ENCODE data around the gene PLSCR1.
A peak's percentile ranks its signal among the peaks of the same experiment; 100 is the strongest.
"Not testable (repeated sequence)": the region's sequence is repeated elsewhere in the genome, so short reads cannot be mapped to it uniquely, and the experiment has no call there.

Gene PLSCR1

DNA sequence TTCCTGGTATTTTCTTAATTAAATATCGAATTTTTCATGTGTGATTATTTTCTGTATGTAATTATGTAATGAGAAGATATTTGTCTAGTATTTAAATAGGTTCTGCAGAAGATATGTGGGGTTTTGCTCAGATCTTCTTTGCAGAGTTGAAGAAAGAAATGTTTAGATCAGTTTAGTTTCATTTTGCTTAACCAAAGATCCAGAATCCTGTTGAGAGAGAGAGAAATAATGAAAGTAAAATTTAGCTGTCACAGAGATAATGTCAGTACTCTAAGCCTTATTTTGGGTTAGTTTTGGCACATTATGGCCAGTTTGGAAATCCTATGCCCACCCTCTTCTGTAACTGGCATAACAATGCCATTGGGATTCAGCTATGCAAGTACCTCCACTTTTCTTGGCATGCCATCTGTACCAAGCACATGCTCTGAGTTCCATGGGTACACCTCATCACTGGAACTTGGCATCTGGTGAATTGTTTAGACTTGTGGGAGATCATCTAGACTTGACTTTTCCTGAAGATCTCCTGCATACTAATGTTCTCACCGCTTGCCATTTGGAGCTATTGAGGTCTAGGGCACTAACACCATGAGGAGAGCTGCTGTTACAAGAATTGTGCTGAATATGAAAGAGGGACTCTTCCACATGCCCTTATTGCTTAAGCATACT, 30.9 kb downstream of the PLSCR1 start:
- FAIRE-seq (peak; percentile 50), DNase-seq (ENCODE audit: insufficient read length, low spot score) (no peak)
- TF ChIP-seq POLR2A (IDR thresholded peaks at IDR 0.05; ENCODE audit: low read depth, low read length), result no peak

DNA sequence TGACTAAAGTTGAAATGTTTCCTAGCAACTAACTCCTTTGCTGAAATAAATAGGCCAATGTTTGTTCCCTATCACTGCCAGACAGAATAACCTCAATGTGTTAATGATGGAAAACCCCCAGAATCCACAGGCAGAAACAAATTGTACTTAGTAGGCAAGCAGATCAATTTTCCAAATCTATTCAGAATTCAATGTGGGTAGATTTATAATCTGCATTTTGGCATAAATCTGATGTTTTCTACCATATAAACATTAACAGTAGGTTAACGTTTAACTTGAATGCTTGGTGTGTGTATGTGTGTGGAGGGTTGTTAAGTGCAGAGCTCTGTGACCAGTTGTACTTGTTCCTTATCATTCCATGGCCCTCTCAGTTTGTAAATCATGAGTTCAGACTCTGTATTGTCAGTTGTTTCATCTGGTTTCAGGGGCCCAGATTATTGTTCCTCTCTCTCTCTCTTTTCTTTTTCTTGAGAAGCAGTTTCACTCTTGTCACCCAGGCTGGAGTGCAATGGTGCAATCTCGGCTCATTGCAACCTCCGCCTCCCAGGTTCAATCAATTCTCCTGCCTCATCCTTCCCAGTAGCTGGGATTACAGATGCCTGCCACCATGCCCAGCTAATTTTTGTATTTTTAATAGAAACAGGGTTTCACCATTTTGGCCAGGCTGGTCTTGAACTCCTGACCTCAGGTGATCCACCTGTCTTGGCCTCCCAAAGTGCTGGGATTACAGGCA, 32.8 kb downstream of the PLSCR1 start:
- DNase-seq (ENCODE audit: insufficient read length, low spot score) (no peak), FAIRE-seq (no peak)
- TF ChIP-seq POLR2A (IDR thresholded peaks at IDR 0.05; ENCODE audit: low read depth, low read length), result no peak

DNA sequence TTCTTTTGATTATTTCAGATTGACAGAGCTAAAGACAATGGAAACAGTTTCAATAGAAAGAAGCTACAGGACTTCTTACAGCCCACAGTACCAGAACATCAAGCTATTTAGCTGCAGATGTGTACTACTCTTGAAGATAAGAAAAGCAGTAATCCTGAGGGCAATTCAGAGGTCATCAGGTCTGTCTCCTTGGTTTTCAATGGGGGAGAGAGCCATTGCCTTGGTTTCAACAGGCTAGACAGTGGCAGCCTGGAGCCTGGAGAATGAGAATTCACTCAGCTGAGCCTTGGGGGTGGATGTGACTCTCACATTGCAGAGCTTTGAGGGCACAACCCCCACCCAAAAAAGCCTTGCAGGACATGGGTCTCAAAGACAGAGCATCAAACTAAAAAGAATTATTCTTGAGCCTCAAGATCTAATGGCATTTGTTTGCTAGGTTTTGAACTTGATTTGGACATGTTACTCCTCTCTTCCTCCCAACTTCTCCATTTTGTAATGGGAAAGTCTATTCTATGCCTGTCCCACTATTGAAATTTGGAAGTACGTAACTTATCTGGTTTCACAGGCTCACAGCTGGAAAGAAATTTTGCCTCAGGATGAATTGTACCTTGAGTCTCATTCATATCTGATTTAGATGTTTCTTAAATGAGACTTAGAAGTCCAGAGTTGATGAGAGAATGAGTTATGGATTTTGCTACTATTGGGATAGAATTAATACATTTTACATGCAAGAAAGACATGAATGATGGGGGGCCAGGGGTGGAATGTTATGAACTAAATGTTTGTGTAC, 36.9 kb downstream of the PLSCR1 start:
- no peak for TF ChIP-seq POLR2A (IDR thresholded peaks at IDR 0.05; ENCODE audit: low read depth, low read length)
- no peak for DNase-seq (ENCODE audit: insufficient read length, low spot score)
- peak; percentile 75 for FAIRE-seq

DNA sequence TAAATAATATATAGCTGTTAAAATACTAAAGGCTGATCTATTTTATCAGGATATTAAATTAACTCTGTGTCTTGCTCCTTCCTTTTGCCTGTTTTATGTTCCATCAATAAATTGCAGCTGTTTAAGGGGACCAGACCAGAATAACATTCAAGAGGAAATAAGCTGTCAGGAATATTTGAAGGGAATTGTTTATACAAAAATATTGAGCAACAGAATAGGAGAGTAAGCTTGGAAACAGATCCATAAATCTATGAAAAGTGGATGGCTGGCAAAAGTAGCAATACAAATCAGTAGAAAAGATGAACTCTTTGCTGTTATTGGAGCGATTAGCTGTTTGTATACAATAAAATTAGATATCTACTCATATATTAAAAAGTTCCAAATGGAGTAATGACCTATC, 38.9 kb downstream of the PLSCR1 start:
- no peak for FAIRE-seq
- TF ChIP-seq POLR2A (IDR thresholded peaks at IDR 0.05; ENCODE audit: low read depth, low read length), result no peak

DNA sequence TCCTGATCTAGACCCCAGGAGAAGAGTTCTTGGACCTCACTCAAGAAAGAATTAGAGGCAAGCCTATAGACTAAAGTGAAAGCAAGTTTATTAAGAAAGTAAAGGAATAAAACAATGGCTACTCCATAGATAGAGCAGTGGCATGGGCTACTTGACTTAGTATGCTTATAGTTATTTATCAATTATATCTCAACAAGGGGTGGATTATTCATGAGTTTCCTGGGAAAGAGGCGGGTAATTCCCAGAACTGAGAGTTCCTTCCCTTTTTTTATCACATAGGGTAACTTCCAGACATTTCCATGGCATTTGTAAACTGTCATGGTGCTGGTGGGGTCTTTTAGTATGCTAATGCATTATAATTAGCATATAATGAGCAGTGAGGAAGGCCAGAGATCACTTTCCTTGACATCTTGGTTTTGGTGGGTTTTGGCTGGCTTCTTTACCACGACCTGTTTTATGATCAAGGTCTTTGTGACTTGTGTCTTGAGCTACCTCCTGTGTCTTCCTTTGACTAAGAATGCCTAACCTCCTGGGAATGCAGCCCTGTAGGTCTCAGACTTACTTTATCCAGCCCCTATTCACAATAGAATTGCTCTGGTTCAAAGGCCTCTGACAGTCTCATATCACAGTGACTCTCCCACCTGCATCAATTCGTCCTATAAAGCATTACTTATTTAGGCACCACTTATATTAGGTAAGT, 39.8 kb downstream of the PLSCR1 start:
- DNase-seq (ENCODE audit: insufficient read length, low spot score) (no peak), FAIRE-seq (peak; percentile 41)
- no peak for TF ChIP-seq POLR2A (IDR thresholded peaks at IDR 0.05; ENCODE audit: low read depth, low read length)

More for the DNA sequence above, 38.9 kb downstream of the PLSCR1 start:
- no peak for DNase-seq (ENCODE audit: insufficient read length, low spot score)

DNA sequence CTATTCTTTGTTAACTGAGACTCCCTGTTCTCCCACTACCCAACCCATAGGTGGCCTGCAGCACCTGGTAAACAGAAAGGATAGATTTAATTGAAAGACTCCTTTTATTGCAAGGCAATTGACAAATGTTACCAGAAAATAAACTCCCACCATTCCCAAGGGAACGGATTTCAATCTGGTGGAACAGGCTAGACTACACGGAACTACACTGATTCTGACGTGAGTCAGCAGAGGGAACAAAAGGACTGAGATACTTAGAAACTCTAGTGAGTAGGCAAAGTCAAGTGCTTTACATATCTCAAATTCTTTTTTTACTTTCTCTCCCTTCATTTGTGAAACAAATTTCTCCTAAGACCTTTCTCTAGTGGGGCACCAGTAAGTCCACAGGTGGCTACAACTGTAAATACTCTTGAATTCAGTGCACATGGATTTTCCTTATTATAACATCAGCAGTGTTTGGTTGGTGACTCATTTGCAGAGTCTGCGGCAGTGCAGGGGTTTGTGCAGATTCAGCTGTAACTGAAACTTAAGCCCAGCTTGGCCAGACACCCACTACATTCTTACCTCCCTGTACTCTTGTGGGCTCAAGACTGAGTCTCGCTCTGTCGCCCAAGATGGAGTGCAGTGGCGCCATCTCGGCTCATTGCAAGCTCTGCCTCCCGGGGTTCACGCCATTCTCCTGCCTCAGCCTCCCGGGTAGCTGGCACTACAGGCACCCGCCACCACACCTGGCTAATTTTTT, 40.8 kb downstream of the PLSCR1 start:
- FAIRE-seq (peak; percentile 99), DNase-seq (ENCODE audit: insufficient read length, low spot score) (peak; percentile 28)
- no peak for TF ChIP-seq POLR2A (IDR thresholded peaks at IDR 0.05; ENCODE audit: low read depth, low read length)

DNA sequence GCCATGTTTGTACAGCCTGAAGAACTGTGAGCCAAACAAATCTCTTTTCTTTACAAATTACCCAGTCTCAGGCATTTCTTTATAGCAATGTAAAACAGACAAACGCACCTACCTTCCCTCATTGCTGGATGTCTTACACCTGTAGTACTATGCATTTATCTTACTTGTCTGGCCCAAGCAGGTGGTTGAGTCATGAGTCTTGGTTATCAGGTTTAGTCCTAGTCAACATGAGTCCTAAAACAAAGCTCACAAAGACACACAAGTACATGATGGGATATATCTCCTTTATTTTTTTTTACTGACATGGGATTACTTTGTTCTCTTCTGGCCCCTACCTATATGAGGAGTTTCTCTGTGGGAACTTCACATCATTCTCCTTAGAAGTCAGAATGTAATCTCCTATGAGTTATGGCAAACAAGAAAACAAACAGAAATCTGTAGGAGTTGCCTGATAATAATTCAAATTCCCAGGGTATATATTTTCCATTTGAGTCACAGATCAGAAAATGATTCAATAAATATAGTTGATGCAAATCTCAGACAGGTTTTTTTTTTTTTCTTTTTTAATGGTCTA, 41.4 kb downstream of the PLSCR1 start:
- FAIRE-seq (no peak), DNase-seq (ENCODE audit: insufficient read length, low spot score) (no peak)

DNA sequence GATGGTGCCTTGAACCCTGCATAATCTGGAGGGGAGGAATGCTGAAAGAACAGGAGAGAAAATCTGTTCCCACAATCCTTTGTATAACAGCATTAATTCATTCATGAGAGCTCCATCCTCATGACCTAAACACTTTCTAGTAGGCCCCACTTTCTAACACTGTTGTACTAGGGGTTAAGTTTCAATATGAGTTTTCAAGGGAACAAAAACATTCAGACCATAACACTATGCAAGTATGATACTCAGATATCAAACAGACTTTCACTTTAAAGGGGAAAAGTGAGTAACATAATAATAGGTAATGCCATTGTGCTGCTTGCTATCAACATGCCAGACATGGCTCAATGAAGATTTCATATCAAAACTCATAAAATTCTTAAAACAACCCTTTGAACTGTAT, 42.7 kb downstream of the PLSCR1 start:
- TF ChIP-seq POLR2A (IDR thresholded peaks at IDR 0.05; ENCODE audit: low read depth, low read length), result no peak
- FAIRE-seq (no peak), DNase-seq (ENCODE audit: insufficient read length, low spot score) (no peak)

More for the DNA sequence above, 41.4 kb downstream of the PLSCR1 start:
- TF ChIP-seq POLR2A (IDR thresholded peaks at IDR 0.05; ENCODE audit: low read depth, low read length), result no peak

DNA sequence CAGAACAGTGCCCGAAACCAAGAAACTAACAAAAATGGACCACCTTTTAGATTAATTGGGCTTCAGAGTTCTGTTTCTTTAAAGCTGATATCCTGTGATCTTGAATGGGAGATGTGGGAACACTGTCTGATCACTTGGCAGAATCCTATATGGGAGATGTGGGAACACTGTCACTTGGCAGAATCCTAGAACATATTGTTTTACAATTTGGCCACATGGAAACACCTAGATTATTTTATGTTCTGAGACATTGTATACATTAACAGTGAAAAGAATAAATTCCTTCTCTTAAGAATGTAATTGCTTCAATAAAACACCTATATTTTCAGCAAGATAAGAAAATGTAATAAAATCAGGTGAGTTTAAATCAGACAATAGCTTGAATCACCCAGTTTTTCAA, 44.7 kb downstream of the PLSCR1 start:
- FAIRE-seq (no peak), DNase-seq (ENCODE audit: insufficient read length, low spot score) (no peak)
- TF ChIP-seq POLR2A (IDR thresholded peaks at IDR 0.05; ENCODE audit: low read depth, low read length), result no peak

DNA sequence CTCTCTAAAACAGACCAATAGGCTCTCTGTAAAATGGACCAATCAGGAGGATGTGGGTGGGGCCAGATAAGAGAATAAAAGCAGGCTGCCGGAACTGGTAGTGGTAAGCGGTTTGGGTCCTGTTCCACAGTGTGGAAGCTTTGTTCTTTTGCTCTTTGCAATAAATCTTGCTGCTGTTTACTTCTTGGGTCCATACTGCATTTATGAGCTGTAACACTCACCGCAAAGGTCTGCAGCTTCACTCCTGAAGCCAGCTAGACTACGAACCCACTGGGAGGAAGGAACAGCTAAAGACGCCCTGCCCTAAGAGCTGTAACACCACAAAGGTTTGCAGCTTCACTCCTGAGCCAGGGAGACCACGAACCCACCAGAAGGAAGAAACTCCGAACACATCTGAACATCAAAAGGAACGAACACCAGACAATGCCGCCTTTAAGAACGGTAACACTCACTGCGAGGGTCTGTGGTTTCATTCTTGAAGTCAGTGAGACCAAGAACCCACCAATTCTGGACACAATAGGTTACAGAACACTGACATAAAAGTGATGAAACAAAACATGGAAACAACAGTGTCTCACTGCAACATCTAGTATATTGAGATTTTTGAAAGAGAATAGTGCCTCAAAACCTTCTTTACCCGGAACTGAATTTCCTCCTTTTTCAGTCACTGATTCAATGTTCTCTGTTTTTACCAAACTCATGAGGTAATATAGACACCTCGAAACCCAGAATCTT, 46.2 kb downstream of the PLSCR1 start:
- DNase-seq (ENCODE audit: insufficient read length, low spot score) (no peak), FAIRE-seq (no peak)
- TF ChIP-seq POLR2A (IDR thresholded peaks at IDR 0.05; ENCODE audit: low read depth, low read length), result no peak

DNA sequence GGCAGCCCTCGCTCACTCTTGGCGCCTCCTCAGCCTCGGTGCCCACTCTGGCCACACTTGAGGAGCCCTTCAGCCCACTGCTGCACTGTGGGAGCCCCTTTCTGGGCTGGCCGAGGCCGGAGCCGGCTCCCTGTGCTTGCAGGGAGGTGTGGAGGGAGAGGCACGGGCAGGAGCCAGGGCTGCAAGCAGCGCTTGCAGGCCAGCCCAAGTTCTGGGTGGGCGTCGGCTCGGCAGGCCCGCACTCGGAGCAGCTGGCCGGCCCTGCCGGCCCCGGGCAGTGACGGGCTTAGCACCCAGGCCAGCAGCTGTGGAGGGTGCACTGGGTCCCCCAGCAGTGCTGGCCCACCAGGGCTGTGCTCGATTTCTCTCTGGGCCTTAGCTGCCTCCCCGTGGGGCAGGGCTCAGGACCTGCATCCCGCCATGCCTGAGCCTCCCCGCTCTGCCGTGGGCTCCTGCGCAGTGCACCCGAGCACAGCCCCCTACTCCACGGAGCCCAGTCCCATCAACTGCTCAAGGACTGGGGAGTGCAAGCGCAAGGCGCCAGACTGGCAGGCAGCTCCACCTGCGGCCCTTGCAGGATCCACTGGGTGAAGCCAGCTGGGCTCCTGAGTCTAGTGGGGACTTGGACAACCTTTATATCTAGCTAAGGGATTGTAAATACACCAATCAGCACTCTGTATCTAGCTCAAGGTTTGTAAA, 47.1 kb downstream of the PLSCR1 start:
- DNase-seq (ENCODE audit: insufficient read length, low spot score); FAIRE-seq: not testable (repeated sequence)

DNA sequence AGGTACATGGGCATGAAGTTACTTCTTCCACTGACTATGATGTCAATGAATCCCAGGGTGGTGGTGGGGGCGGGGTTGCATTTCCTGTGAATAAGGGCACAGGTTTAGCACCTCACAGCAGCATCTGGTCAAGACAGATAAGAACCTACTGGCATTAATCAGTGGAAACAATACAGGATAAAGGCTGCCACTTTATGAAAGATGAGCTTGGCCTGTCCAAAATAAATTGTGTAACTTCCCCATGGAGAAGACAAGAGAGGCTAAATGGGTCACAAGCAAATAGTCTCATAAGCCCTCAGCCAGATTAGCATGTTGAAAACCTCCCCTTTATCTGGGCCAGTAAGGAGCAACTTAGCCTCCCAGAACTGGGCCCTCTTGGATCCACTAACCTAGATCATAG, 47.7 kb downstream of the PLSCR1 start:
- no peak for TF ChIP-seq POLR2A (IDR thresholded peaks at IDR 0.05; ENCODE audit: low read depth, low read length)
- FAIRE-seq (no peak), DNase-seq (ENCODE audit: insufficient read length, low spot score) (no peak)
